ENCODE data around the gene SLC10A1.

SLC10A1 gene

GRCh38 chr14:69789118-69789640 lies 7.9 kb downstream of the SLC10A1 start:
- Histone ChIP-seq H3K4me1 (ENCODE audit: control insufficient read depth, insufficient read depth, low read length, poor library complexity, severe bottlenecking) (no peaks in the 10 kb centered on the region), H3K4me3 (ENCODE audit: extremely low read depth, insufficient read depth, low read length, poor library complexity, severe bottlenecking) (no peak overlapping the region), H3K9me3 (ENCODE audit: control insufficient read depth, low read length) (no peaks in the 10 kb centered on the region), H3K36me3 (ENCODE audit: control insufficient read depth, insufficient read depth, low read length) (peaks cover 11% of the 10 kb centered on the region), H3K27ac (ENCODE audit: low read depth, low read length, severe bottlenecking) (no peak overlapping the region)

- Histone ChIP-seq H3K4me3 (ENCODE audit: extremely low read depth, insufficient read depth, low read length, poor library complexity, severe bottlenecking) (no peak overlapping the region), H3K36me3 (ENCODE audit: control insufficient read depth, insufficient read depth, low read length) (peaks cover 11% of the 10 kb centered on the region)
- WGBS, 2 experiments (ENCODE audit: insufficient coverage in 2 of 2): 100% methylated on average over 1 of the region's 3 CpGs; no CpG with 5 or more reads in 1 of the 2 experiments
These were observed 10.4 kb downstream of the SLC10A1 start for GRCh38 chr14:69786603-69787002.

GRCh38 chr14:69784942-69785341 lies 12.1 kb downstream of the SLC10A1 start:
- H3K27ac ChIP-seq (ENCODE audit: low read depth, low read length, severe bottlenecking): no peak overlapping the region
- no peaks in the 10 kb centered on the region for H3K9me3 ChIP-seq (ENCODE audit: control insufficient read depth, low read length)
- 100% methylated on average over 1 of the region's 1 CpG for WGBS, 2 experiments (ENCODE audit: insufficient coverage in 2 of 2)
- no peak overlapping the region for H3K4me3 ChIP-seq (ENCODE audit: extremely low read depth, insufficient read depth, low read length, poor library complexity, severe bottlenecking)
- H3K4me1 ChIP-seq (ENCODE audit: control insufficient read depth, insufficient read depth, low read length, poor library complexity, severe bottlenecking): no peaks in the 10 kb centered on the region
- H3K36me3 ChIP-seq (ENCODE audit: control insufficient read depth, insufficient read depth, low read length): peaks cover 14% of the 10 kb centered on the region

More at GRCh38 chr14:69786603-69787002, 10.4 kb downstream of the SLC10A1 start:
- H3K4me1 ChIP-seq (ENCODE audit: control insufficient read depth, insufficient read depth, low read length, poor library complexity, severe bottlenecking): no peaks in the 10 kb centered on the region
- no peak overlapping the region for H3K27ac ChIP-seq (ENCODE audit: low read depth, low read length, severe bottlenecking)
- no peaks in the 10 kb centered on the region for H3K9me3 ChIP-seq (ENCODE audit: control insufficient read depth, low read length)

- 83 to 92% methylated on average over 1 to 2 of the region's 3 CpGs for WGBS, 2 experiments (ENCODE audit: insufficient coverage in 2 of 2)
- H3K27ac ChIP-seq (ENCODE audit: low read depth, low read length, severe bottlenecking): no peak overlapping the region
- H3K36me3 ChIP-seq (ENCODE audit: control insufficient read depth, insufficient read depth, low read length): peaks cover 49% of the 10 kb centered on the region
These were observed 16.1 kb downstream of the SLC10A1 start for GRCh38 chr14:69780952-69781351.

GRCh38 chr14:69780092-69780491 lies 16.9 kb downstream of the SLC10A1 start:
- Histone ChIP-seq H3K9me3 (ENCODE audit: control insufficient read depth, low read length) (no peaks in the 10 kb centered on the region), H3K4me1 (ENCODE audit: control insufficient read depth, insufficient read depth, low read length, poor library complexity, severe bottlenecking) (no peaks in the 10 kb centered on the region), H3K27ac (ENCODE audit: low read depth, low read length, severe bottlenecking) (no peak overlapping the region), H3K36me3 (ENCODE audit: control insufficient read depth, insufficient read depth, low read length) (peaks cover 50% of the 10 kb centered on the region), H3K4me3 (ENCODE audit: extremely low read depth, insufficient read depth, low read length, poor library complexity, severe bottlenecking) (no peak overlapping the region)
- WGBS, 2 experiments (ENCODE audit: insufficient coverage in 2 of 2): 80% methylated on average over 1 of the region's 1 CpG; no CpG with 5 or more reads in 1 of the 2 experiments

More at GRCh38 chr14:69780952-69781351, 16.1 kb downstream of the SLC10A1 start:
- H3K4me1 ChIP-seq (ENCODE audit: control insufficient read depth, insufficient read depth, low read length, poor library complexity, severe bottlenecking): no peaks in the 10 kb centered on the region
- H3K4me3 ChIP-seq (ENCODE audit: extremely low read depth, insufficient read depth, low read length, poor library complexity, severe bottlenecking): no peak overlapping the region
- no peaks in the 10 kb centered on the region for H3K9me3 ChIP-seq (ENCODE audit: control insufficient read depth, low read length)

GRCh38 chr14:69779088-69779487 lies 18.0 kb downstream of the SLC10A1 start:
- Histone ChIP-seq H3K4me3 (ENCODE audit: extremely low read depth, insufficient read depth, low read length, poor library complexity, severe bottlenecking) (no peak overlapping the region), H3K36me3 (ENCODE audit: control insufficient read depth, insufficient read depth, low read length) (peaks cover 59% of the 10 kb centered on the region), H3K9me3 (ENCODE audit: control insufficient read depth, low read length) (no peaks in the 10 kb centered on the region), H3K27ac (ENCODE audit: low read depth, low read length, severe bottlenecking) (no peak overlapping the region), H3K4me1 (ENCODE audit: control insufficient read depth, insufficient read depth, low read length, poor library complexity, severe bottlenecking) (no peaks in the 10 kb centered on the region)
- 89 to 90% methylated on average over 1 of the region's 2 CpGs for WGBS, 2 experiments (ENCODE audit: insufficient coverage in 2 of 2)

- H3K9me3 ChIP-seq (ENCODE audit: control insufficient read depth, low read length): no peaks in the 10 kb centered on the region
- 92% methylated on average over 2 of the region's 4 CpGs; no CpG with 5 or more reads in 1 of the 2 experiments for WGBS, 2 experiments (ENCODE audit: insufficient coverage in 2 of 2)
- no peak overlapping the region for H3K4me3 ChIP-seq (ENCODE audit: extremely low read depth, insufficient read depth, low read length, poor library complexity, severe bottlenecking)
- no peaks in the 10 kb centered on the region for H3K4me1 ChIP-seq (ENCODE audit: control insufficient read depth, insufficient read depth, low read length, poor library complexity, severe bottlenecking)
- no peak overlapping the region for H3K27ac ChIP-seq (ENCODE audit: low read depth, low read length, severe bottlenecking)
- peaks cover 80% of the 10 kb centered on the region for H3K36me3 ChIP-seq (ENCODE audit: control insufficient read depth, insufficient read depth, low read length)
These were observed 20.1 kb downstream of the SLC10A1 start for GRCh38 chr14:69776875-69777453.

- Histone ChIP-seq H3K36me3 (ENCODE audit: control insufficient read depth, insufficient read depth, low read length) (peaks cover 98% of the 10 kb centered on the region), H3K4me1 (ENCODE audit: control insufficient read depth, insufficient read depth, low read length, poor library complexity, severe bottlenecking) (no peaks in the 10 kb centered on the region), H3K4me3 (ENCODE audit: extremely low read depth, insufficient read depth, low read length, poor library complexity, severe bottlenecking) (no peak overlapping the region), H3K9me3 (ENCODE audit: control insufficient read depth, low read length) (no peaks in the 10 kb centered on the region), H3K27ac (ENCODE audit: low read depth, low read length, severe bottlenecking) (no peak overlapping the region)
- 100% methylated on average over 1 of the region's 3 CpGs; no CpG with 5 or more reads in 1 of the 2 experiments for WGBS, 2 experiments (ENCODE audit: insufficient coverage in 2 of 2)
These were observed 22.0 kb downstream of the SLC10A1 start for GRCh38 chr14:69775012-69775411.

- peaks cover 98% of the 10 kb centered on the region for H3K36me3 ChIP-seq (ENCODE audit: control insufficient read depth, insufficient read depth, low read length)
- no peak overlapping the region for H3K27ac ChIP-seq (ENCODE audit: low read depth, low read length, severe bottlenecking)
- WGBS, 2 experiments (ENCODE audit: insufficient coverage in 2 of 2): 93 to 100% methylated on average over 4 to 5 of the region's 7 CpGs
These were observed 23.3 kb downstream of the SLC10A1 start for GRCh38 chr14:69773571-69774276.

GRCh38 chr14:69772082-69773017 lies 24.7 kb downstream of the SLC10A1 start:
- Histone ChIP-seq H3K4me3 (ENCODE audit: extremely low read depth, insufficient read depth, low read length, poor library complexity, severe bottlenecking) (no peak overlapping the region), H3K9me3 (ENCODE audit: control insufficient read depth, low read length) (no peaks in the 10 kb centered on the region), H3K27ac (ENCODE audit: low read depth, low read length, severe bottlenecking) (no peak overlapping the region), H3K4me1 (ENCODE audit: control insufficient read depth, insufficient read depth, low read length, poor library complexity, severe bottlenecking) (peaks cover 6% of the 10 kb centered on the region), H3K36me3 (ENCODE audit: control insufficient read depth, insufficient read depth, low read length) (peaks cover 96% of the 10 kb centered on the region)
- WGBS, 2 experiments (ENCODE audit: insufficient coverage in 2 of 2): 92 to 96% methylated on average over 8 of the region's 11 CpGs

More at GRCh38 chr14:69773571-69774276, 23.3 kb downstream of the SLC10A1 start:
- Histone ChIP-seq H3K4me3 (ENCODE audit: extremely low read depth, insufficient read depth, low read length, poor library complexity, severe bottlenecking) (no peak overlapping the region), H3K9me3 (ENCODE audit: control insufficient read depth, low read length) (no peaks in the 10 kb centered on the region), H3K4me1 (ENCODE audit: control insufficient read depth, insufficient read depth, low read length, poor library complexity, severe bottlenecking) (peaks cover 4% of the 10 kb centered on the region)

All from mesodermal cell (in vitro differentiated cells).